ENCODE data around the gene LDOC1.
A peak's percentile ranks its signal among the peaks of the same experiment; 100 is the strongest.
"Not testable (repeated sequence)": the region's sequence is repeated elsewhere in the genome, so short reads cannot be mapped to it uniquely, and the experiment has no call there.

The LDOC1 gene

GRCh38 chrX:141176586-141177451, at the start of gene LDOC1:
LDOC1 (minus strand) TSS chrX:141177129; CDS start chrX:141177021, 108 bp downstream.
- in situ Hi-C loops (cut with HindIII; ENCODE audit: low pct_unique_long_range_greater_than_20kb, low sequenced_read_pairs) = no loop called here
- peak; percentile 11 to 82 for DNase-seq (ENCODE audit: low read depth in 1 of 2, low spot score in 1 of 2)
- TF ChIP-seq JUND (IDR thresholded peaks at IDR 0.05; ENCODE audit: low read depth) = no peak

- no peak for TF ChIP-seq JUND (IDR thresholded peaks at IDR 0.05; ENCODE audit: low read depth)
- no peak for DNase-seq (ENCODE audit: low read depth in 1 of 2, low spot score in 1 of 2)
- in situ Hi-C loops (cut with HindIII; ENCODE audit: low pct_unique_long_range_greater_than_20kb, low sequenced_read_pairs) = no loop called here
Measured at GRCh38 chrX:141221611-141222010, 44.7 kb upstream of the LDOC1 start.

GRCh38 chrX:141220342-141221008, 43.5 kb upstream of the LDOC1 start:
- TF ChIP-seq JUND (IDR thresholded peaks at IDR 0.05; ENCODE audit: low read depth) = peak; percentile 66; the same call in 1 of the 2 replicates
- in situ Hi-C loops (cut with HindIII; ENCODE audit: low pct_unique_long_range_greater_than_20kb, low sequenced_read_pairs) = no loop called here
- DNase-seq (ENCODE audit: low read depth in 1 of 2, low spot score in 1 of 2) = peak; percentile 3 to 50

GRCh38 chrX:141214196-141214595, 37.3 kb upstream of the LDOC1 start:
- no peak for DNase-seq (ENCODE audit: low read depth in 1 of 2, low spot score in 1 of 2)
- TF ChIP-seq JUND (IDR thresholded peaks at IDR 0.05; ENCODE audit: low read depth) = no peak
- in situ Hi-C loops (cut with HindIII; ENCODE audit: low pct_unique_long_range_greater_than_20kb, low sequenced_read_pairs) = no loop called here

- in situ Hi-C loops (cut with HindIII; ENCODE audit: low pct_unique_long_range_greater_than_20kb, low sequenced_read_pairs) = no loop called here
- no peak for TF ChIP-seq JUND (IDR thresholded peaks at IDR 0.05; ENCODE audit: low read depth)
- DNase-seq (ENCODE audit: low read depth in 1 of 2, low spot score in 1 of 2) = no peak
Measured at GRCh38 chrX:141201962-141202361, 25.0 kb upstream of the LDOC1 start.

GRCh38 chrX:141188573-141188972, 11.6 kb upstream of the LDOC1 start:
- DNase-seq (ENCODE audit: low read depth in 1 of 2, low spot score in 1 of 2); in situ Hi-C loops (cut with HindIII; ENCODE audit: low pct_unique_long_range_greater_than_20kb, low sequenced_read_pairs): not testable (repeated sequence)

- no peak for TF ChIP-seq JUND (IDR thresholded peaks at IDR 0.05; ENCODE audit: low read depth)
- DNase-seq (ENCODE audit: low read depth in 1 of 2, low spot score in 1 of 2) = no peak
- in situ Hi-C loops (cut with HindIII; ENCODE audit: low pct_unique_long_range_greater_than_20kb, low sequenced_read_pairs) = no loop called here
Measured at GRCh38 chrX:141185366-141185765, 8.4 kb upstream of the LDOC1 start.

GRCh38 chrX:141183000-141183399, 6.1 kb upstream of the LDOC1 start:
- TF ChIP-seq JUND (IDR thresholded peaks at IDR 0.05; ENCODE audit: low read depth) = no peak
- in situ Hi-C loops (cut with HindIII; ENCODE audit: low pct_unique_long_range_greater_than_20kb, low sequenced_read_pairs) = no loop called here

GRCh38 chrX:141180851-141181250, 3.9 kb upstream of the LDOC1 start:
- in situ Hi-C loops (cut with HindIII; ENCODE audit: low pct_unique_long_range_greater_than_20kb, low sequenced_read_pairs) = no loop called here
- DNase-seq (ENCODE audit: low read depth in 1 of 2, low spot score in 1 of 2) = no peak
- no peak for TF ChIP-seq JUND (IDR thresholded peaks at IDR 0.05; ENCODE audit: low read depth)

More at GRCh38 chrX:141183000-141183399, 6.1 kb upstream of the LDOC1 start:
- DNase-seq (ENCODE audit: low read depth in 1 of 2, low spot score in 1 of 2) = no peak

GRCh38 chrX:141175786-141176185, 1.1 kb downstream of the LDOC1 start:
- DNase-seq (ENCODE audit: low read depth in 1 of 2, low spot score in 1 of 2) = no peak
- TF ChIP-seq JUND (IDR thresholded peaks at IDR 0.05; ENCODE audit: low read depth) = no peak
- in situ Hi-C loops (cut with HindIII; ENCODE audit: low pct_unique_long_range_greater_than_20kb, low sequenced_read_pairs) = no loop called here

- TF ChIP-seq JUND (IDR thresholded peaks at IDR 0.05; ENCODE audit: low read depth) = no peak
- in situ Hi-C loops (cut with HindIII; ENCODE audit: low pct_unique_long_range_greater_than_20kb, low sequenced_read_pairs) = no loop called here
- DNase-seq (ENCODE audit: low read depth in 1 of 2, low spot score in 1 of 2) = no peak
Measured at GRCh38 chrX:141164406-141164805, 12.5 kb downstream of the LDOC1 start.

GRCh38 chrX:141158084-141158483, 18.8 kb downstream of the LDOC1 start:
- in situ Hi-C loops (cut with HindIII; ENCODE audit: low pct_unique_long_range_greater_than_20kb, low sequenced_read_pairs) = no loop called here
- no peak for TF ChIP-seq JUND (IDR thresholded peaks at IDR 0.05; ENCODE audit: low read depth)
- DNase-seq (ENCODE audit: low read depth in 1 of 2, low spot score in 1 of 2) = no peak

- DNase-seq (ENCODE audit: low read depth in 1 of 2, low spot score in 1 of 2); in situ Hi-C loops (cut with HindIII; ENCODE audit: low pct_unique_long_range_greater_than_20kb, low sequenced_read_pairs): not testable (repeated sequence)
Measured at GRCh38 chrX:141155231-141155630, 21.7 kb downstream of the LDOC1 start.
